Ascending aorta (tissue), 2 donors: ENCODE data around the gene SLC25A39. TPM values are rescaled to one million over a fixed set of nuclear protein-coding genes. Genes with fewer than 3 reads are reported as not detected.
"Not testable (repeated sequence)": the region's sequence is repeated elsewhere in the genome, so short reads cannot be mapped to it uniquely, and the experiment has no call there.

Experiments used
- DNase-seq, 2 donors: peaks; one replicate each; pipeline ENCODE4 v3.0.0-alpha.2; 2019; ENCODE audit warnings: low spot score in 2 of 2
- H3K27ac ChIP-seq, 2 donors: fragments of 200-600 bp; sonication (generic); one replicate each; pipeline ENCODE4 v1.5.1; 2016 to 2017; ENCODE audit warnings: mild to moderate bottlenecking in 1 of 2
- H3K27me3 ChIP-seq: fragments of 200-600 bp; sonication (generic); one replicate; pipeline ENCODE4 v1.5.1; 2017
- H3K36me3 ChIP-seq, 2 donors: fragments of 200-600 bp; sonication (generic); one replicate each; pipeline ENCODE4 v1.5.1; 2016
- H3K4me1 ChIP-seq, 2 donors: fragments of 200-600 bp; sonication (generic); one replicate each; pipeline ENCODE4 v1.5.1; 2016 to 2017; ENCODE audit warnings: mild to moderate bottlenecking in 1 of 2
- H3K4me3 ChIP-seq, 2 donors: fragments of 200-600 bp; sonication (generic); one replicate each; pipeline ENCODE4 v1.5.1; 2016 to 2017; ENCODE audit warnings: mild to moderate bottlenecking in 1 of 2
- H3K9me3 ChIP-seq, 2 donors: fragments of 200-600 bp; sonication (generic); one replicate each; pipeline ENCODE4 v1.5.1; 2016
- intact Hi-C: fragments of 100-400 bp; cut with DNase I; formaldehyde crosslinking; loops from one replicate; pipeline ENCODE4 v1.15.1; 2023
- total RNA-seq: library from RNA; depleted of rRNA; stranded (reverse); fragments of >200 nt; gene quantifications from one replicate; pipeline ENCODE4 v1.1.0, GENCODE V29; 2016
- TF ChIP-seq, protein P1 (sequence below), 3 experiments: fragments of 200-600 bp in 2 of 3; fragments of 450-650 bp in 1 of 3; sonication (generic) in 2 of 3; IDR thresholded peaks; one replicate each; pipeline ENCODE4 v1.5.1; 2016 to 2019; ENCODE audit warnings: antibody characterized with exemption in 3 of 3, mild to moderate bottlenecking in 1 of 3, moderate library complexity in 1 of 3

SLC25A39 gene, protein sequence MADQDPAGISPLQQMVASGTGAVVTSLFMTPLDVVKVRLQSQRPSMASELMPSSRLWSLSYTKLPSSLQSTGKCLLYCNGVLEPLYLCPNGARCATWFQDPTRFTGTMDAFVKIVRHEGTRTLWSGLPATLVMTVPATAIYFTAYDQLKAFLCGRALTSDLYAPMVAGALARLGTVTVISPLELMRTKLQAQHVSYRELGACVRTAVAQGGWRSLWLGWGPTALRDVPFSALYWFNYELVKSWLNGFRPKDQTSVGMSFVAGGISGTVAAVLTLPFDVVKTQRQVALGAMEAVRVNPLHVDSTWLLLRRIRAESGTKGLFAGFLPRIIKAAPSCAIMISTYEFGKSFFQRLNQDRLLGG
- 182 TPM for total RNA-seq

GRCh38 chr17:44324571-44325275, at the start of gene SLC25A39:
Gene SLC25A39 (minus strand): TSS chr17:44324823. CDS start chr17:44323562, 1,261 bp downstream.
- Histone ChIP-seq H3K27ac (peak within 1 kb of the TSS; percentile 88 to 96), H3K4me1 (peaks cover 7 to 20% of the 10 kb centered on the region in 2 donors), H3K4me3 (peak within 1 kb of the TSS; percentile 74 to 88), H3K36me3 (peaks cover 22 to 25% of the 10 kb centered on the region in 2 donors), H3K9me3 (no peaks in the 10 kb centered on the region), H3K27me3 (no peaks in the 10 kb centered on the region)
- intact Hi-C loops = loop anchor here (1.0 to 10.0 kb wide), 6 partner anchors 20 to 420 kb away; partner anchors contain the start of genes GRN and MPP2
- peak; percentile 67 to 97 for DNase-seq
- TF ChIP-seq, protein P1, sequence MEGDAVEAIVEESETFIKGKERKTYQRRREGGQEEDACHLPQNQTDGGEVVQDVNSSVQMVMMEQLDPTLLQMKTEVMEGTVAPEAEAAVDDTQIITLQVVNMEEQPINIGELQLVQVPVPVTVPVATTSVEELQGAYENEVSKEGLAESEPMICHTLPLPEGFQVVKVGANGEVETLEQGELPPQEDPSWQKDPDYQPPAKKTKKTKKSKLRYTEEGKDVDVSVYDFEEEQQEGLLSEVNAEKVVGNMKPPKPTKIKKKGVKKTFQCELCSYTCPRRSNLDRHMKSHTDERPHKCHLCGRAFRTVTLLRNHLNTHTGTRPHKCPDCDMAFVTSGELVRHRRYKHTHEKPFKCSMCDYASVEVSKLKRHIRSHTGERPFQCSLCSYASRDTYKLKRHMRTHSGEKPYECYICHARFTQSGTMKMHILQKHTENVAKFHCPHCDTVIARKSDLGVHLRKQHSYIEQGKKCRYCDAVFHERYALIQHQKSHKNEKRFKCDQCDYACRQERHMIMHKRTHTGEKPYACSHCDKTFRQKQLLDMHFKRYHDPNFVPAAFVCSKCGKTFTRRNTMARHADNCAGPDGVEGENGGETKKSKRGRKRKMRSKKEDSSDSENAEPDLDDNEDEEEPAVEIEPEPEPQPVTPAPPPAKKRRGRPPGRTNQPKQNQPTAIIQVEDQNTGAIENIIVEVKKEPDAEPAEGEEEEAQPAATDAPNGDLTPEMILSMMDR (IDR thresholded peaks at IDR 0.05) = no peak

GRCh38 chr17:44372036-44372435, 47.4 kb upstream of the SLC25A39 start:
- intact Hi-C loops = no loop called here
- DNase-seq = no peak
- no peaks in the 10 kb centered on the region for H3K27me3 ChIP-seq
- no peaks in the 10 kb centered on the region for H3K36me3 ChIP-seq
- TF ChIP-seq, protein P1 (IDR thresholded peaks at IDR 0.05) = no peak
- no peak overlapping the region for H3K4me3 ChIP-seq
- H3K27ac ChIP-seq = no peak overlapping the region
- H3K4me1 ChIP-seq = no peaks in the 10 kb centered on the region
- no peaks in the 10 kb centered on the region for H3K9me3 ChIP-seq

GRCh38 chr17:44369414-44370023, 44.9 kb upstream of the SLC25A39 start:
- intact Hi-C loops, DNase-seq, H3K4me3 ChIP-seq: not testable (repeated sequence)

DNA sequence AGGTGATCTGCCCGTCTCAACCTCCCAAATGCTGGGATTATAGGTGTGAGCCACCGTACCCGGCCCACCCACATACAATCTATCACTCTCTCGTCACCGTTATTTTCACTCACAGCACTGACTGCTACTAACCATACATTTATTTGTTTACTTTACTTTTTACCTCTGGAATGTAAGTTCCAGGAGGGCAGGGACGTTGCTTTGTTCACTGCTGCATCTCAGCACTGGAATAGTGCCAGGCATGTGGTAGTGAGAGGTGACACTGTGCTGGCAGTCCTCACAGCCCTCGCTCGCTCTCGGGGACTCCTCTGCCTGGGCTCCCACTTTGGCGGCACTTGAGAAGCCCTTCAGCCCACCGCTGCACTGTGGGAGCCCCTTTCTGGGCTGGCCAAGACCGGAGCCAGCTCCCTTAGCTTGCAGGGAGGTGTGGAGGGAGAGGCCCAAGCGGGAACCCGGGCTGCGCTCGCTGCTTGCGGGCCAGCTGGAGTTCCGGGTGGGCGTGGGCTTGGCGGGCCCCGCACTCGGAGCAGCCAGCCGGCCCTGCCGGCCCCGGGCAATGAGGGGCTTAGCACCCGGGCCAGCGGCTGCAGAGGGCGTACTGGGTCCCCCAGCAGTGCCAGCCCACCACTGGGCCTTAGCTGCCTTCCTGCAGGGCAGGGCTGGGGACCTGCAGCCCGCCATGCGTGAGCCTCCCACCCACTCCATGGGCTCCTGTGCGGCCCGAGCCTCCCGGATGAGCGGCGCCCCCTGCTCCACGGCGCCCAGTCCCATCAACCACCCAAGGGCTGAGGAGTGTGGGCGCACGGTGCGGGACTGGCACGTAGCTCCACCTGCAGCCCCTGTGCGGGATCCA, 44.0 kb upstream of the SLC25A39 start:
- H3K27ac ChIP-seq, H3K27me3 ChIP-seq, intact Hi-C loops, DNase-seq, H3K4me3 ChIP-seq, H3K4me1 ChIP-seq, H3K36me3 ChIP-seq, H3K9me3 ChIP-seq: not testable (repeated sequence)

More at GRCh38 chr17:44369414-44370023, 44.9 kb upstream of the SLC25A39 start:
- not testable (repeated sequence) for H3K27ac ChIP-seq, H3K9me3 ChIP-seq, H3K36me3 ChIP-seq, H3K27me3 ChIP-seq, H3K4me1 ChIP-seq

DNA sequence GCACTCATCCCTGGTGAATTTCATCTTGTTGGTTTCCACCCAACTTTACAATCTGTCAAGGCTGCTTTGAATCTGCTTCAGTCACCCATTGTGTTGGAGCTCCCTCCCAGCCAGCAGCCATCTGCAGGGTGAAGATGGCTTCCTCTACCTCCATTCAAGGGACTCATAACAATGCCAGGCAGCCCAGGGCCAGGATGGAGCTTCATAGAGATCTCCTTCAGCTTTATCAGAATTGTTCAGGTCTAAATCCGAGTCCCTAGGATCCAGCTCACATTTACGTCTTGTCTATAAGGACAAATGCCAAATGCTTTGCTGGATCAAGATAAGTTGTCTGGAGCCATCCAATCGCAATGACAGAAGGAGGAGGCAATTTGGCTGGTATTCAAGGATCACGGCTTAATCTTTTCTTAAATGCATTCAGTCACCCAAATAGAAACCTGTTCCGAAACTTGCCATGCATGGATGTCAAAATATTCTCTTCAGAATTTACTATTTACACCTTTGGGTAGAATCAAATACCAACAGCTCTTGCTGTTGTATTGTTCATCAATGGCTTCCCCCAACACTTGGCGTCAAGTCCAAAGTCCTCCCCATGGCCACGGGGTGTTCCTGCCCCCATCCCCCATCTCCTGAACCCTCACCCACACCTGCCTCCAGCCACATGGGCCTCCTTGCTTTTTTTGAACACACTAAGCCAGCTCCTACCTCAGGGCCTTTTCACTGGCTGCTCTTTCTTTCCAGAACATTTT, 42.8 kb upstream of the SLC25A39 start:
- no peak for DNase-seq
- no peaks in the 10 kb centered on the region for H3K9me3 ChIP-seq
- no peak overlapping the region for H3K4me3 ChIP-seq
- intact Hi-C loops = no loop called here
- TF ChIP-seq, protein P1 (IDR thresholded peaks at IDR 0.05) = no peak
- H3K27ac ChIP-seq = no peak overlapping the region
- no peaks in the 10 kb centered on the region for H3K36me3 ChIP-seq
- peaks cover 12% of the 10 kb centered on the region for H3K27me3 ChIP-seq
- H3K4me1 ChIP-seq = peaks cover 5 to 6% of the 10 kb centered on the region in 2 donors

- peaks cover 12% of the 10 kb centered on the region for H3K27me3 ChIP-seq
- H3K4me3 ChIP-seq, DNase-seq, H3K36me3 ChIP-seq, H3K27ac ChIP-seq, H3K4me1 ChIP-seq, intact Hi-C loops, H3K9me3 ChIP-seq: not testable (repeated sequence)
These were observed 40.4 kb upstream of the SLC25A39 start for GRCh38 chr17:44365051-44365450.
